ENCODE data around the gene DGKZ. TPM values are rescaled to one million over a fixed set of nuclear protein-coding genes. Genes with fewer than 3 reads are reported as not detected.

DGKZ gene
- polyA plus RNA-seq, 3 donors = 30.4 to 217 (median 33.4) TPM

GRCh38 chr11:46364056-46364455 is 16.8 kb downstream of the DGKZ start:
- H3K36me3 Mint-ChIP-seq = peaks cover 27 to 56% of the 10 kb centered on the region in 2 donors
- Histone ChIP-seq H3K36me3 (replicated peaks in 1 of 2; ENCODE audit: control insufficient read depth in 1 of 2, insufficient read depth in 2 of 2, low read length in 2 of 2) (peaks cover 41 to 52% of the 10 kb centered on the region in 2 donors), H3K9me3 (replicated peaks in 1 of 2; ENCODE audit: control insufficient read depth in 1 of 2, insufficient read depth in 1 of 2, low read length in 2 of 2) (no peaks in the 10 kb centered on the region), H3K4me3 (replicated peaks in 1 of 3; ENCODE audit: low read depth in 2 of 3, low read length in 3 of 3) (no peak overlapping the region), H2AFZ (ENCODE audit: insufficient read depth, low read depth, low read length, poor library complexity, severe bottlenecking) (no peak overlapping the region), H3K79me2 (ENCODE audit: insufficient read depth, low read length) (peaks cover 98% of the 10 kb centered on the region), H3K27me3 (ENCODE audit: control insufficient read depth in 2 of 2, insufficient read depth in 2 of 2, low read length in 2 of 2) (no peaks in the 10 kb centered on the region), H3K27ac (ENCODE audit: low read depth in 1 of 2, low read length in 2 of 2) (peak overlapping the region; percentile 79 to 95), H3K4me2 (replicated peaks; ENCODE audit: extremely low read depth, low read length, poor library complexity, severe bottlenecking) (no peak overlapping the region), H4K20me1 (ENCODE audit: insufficient read depth, low read length) (peaks cover 97% of the 10 kb centered on the region), H3K4me1 (ENCODE audit: control insufficient read depth in 1 of 2, insufficient read depth in 2 of 2, low read length in 2 of 2) (peaks cover 45 to 70% of the 10 kb centered on the region in 2 donors), H3K9ac (ENCODE audit: insufficient read depth, low read length, poor library complexity, severe bottlenecking) (peak overlapping the region; percentile 64)
- peaks cover 1 to 5% (median 3%) of the 10 kb centered on the region in 3 donors for H3K27me3 Mint-ChIP-seq (ENCODE audit: low read depth in 3 of 3)
- no peak for TF ChIP-seq CTCF (IDR thresholded peaks at IDR 0.05)
- H3K9me3 Mint-ChIP-seq = no peaks in the 10 kb centered on the region
- DNase-seq = no peak
- H3K4me1 Mint-ChIP-seq = peaks cover 53% of the 10 kb centered on the region
- intact Hi-C loops (cut with micrococcal nuclease) = no loop called here
- peak overlapping the region; percentile 92 to 98 (median 96) for H3K27ac Mint-ChIP-seq
- no peak overlapping the region for H3K4me3 Mint-ChIP-seq
- 94% methylated on average over 3 of the region's 9 CpGs for WGBS (ENCODE audit: insufficient coverage)

- WGBS (ENCODE audit: insufficient coverage) = 95% methylated on average over 2 of the region's 3 CpGs
- H3K4me2 ChIP-seq (replicated peaks; ENCODE audit: extremely low read depth, low read length, poor library complexity, severe bottlenecking) = no peak overlapping the region
- H3K27ac ChIP-seq (ENCODE audit: low read depth in 1 of 2, low read length in 2 of 2) = peak overlapping the region in 1 of 2 donors; percentile 95
- no peak overlapping the region for H3K9ac ChIP-seq (ENCODE audit: insufficient read depth, low read length, poor library complexity, severe bottlenecking)
- no peak overlapping the region for H3K4me3 ChIP-seq (replicated peaks in 1 of 3; ENCODE audit: low read depth in 2 of 3, low read length in 3 of 3)
- Mint-ChIP-seq H3K9me3 (no peaks in the 10 kb centered on the region), H3K4me3 (no peak overlapping the region), H3K27me3 (ENCODE audit: low read depth in 3 of 3) (peaks cover 1 to 5% (median 3%) of the 10 kb centered on the region in 3 donors), H3K4me1 (peaks cover 53% of the 10 kb centered on the region), H3K27ac (peak overlapping the region; percentile 78 to 98 (median 95)), H3K36me3 (peaks cover 33 to 63% of the 10 kb centered on the region in 2 donors)
- H3K27me3 ChIP-seq (ENCODE audit: control insufficient read depth in 2 of 2, insufficient read depth in 2 of 2, low read length in 2 of 2) = no peaks in the 10 kb centered on the region
- H3K4me1 ChIP-seq (ENCODE audit: control insufficient read depth in 1 of 2, insufficient read depth in 2 of 2, low read length in 2 of 2) = peaks cover 45 to 65% of the 10 kb centered on the region in 2 donors
- peaks cover 99% of the 10 kb centered on the region for H4K20me1 ChIP-seq (ENCODE audit: insufficient read depth, low read length)
- intact Hi-C loops (cut with micrococcal nuclease) = loop anchor here in 1 of 2 donors (5.0 kb wide), 1 partner anchor 173 kb away; no protein-coding TSS in a partner anchor
- H3K9me3 ChIP-seq (replicated peaks in 1 of 2; ENCODE audit: control insufficient read depth in 1 of 2, insufficient read depth in 1 of 2, low read length in 2 of 2) = no peaks in the 10 kb centered on the region
- no peak overlapping the region for H2AFZ ChIP-seq (ENCODE audit: insufficient read depth, low read depth, low read length, poor library complexity, severe bottlenecking)
- peaks cover 48 to 60% of the 10 kb centered on the region in 2 donors for H3K36me3 ChIP-seq (replicated peaks in 1 of 2; ENCODE audit: control insufficient read depth in 1 of 2, insufficient read depth in 2 of 2, low read length in 2 of 2)
- TF ChIP-seq CTCF (IDR thresholded peaks at IDR 0.05) = no peak
- peaks cover 98% of the 10 kb centered on the region for H3K79me2 ChIP-seq (ENCODE audit: insufficient read depth, low read length)
- no peak for DNase-seq
These were observed 17.5 kb downstream of the DGKZ start for GRCh38 chr11:46364791-46365190.

Measured in CD14-positive monocyte (primary cell).